Endothelial cell of umbilical vein (primary cell): Measurements from ENCODE around the gene RALBP1. TPM values are rescaled to one million over a fixed set of nuclear protein-coding genes. Genes with fewer than 3 reads are reported as not detected.

ENCODE experiments used
- BruUV-seq: library from RNA; stranded (reverse); fragments of 400-500 nt; replicated peaks from 2 replicates; lab custom pipeline; 2021; lab: Mats Ljungman, UMichigan
- CTCF ChIA-PET: fragments of 300-600, 350-600 bp; sonication (Branson Sonifier 250); formaldehyde crosslinking; loops from one replicate; lab custom pipeline; 2021; ENCODE audit warnings: antibody characterized with exemption, inconsistent platforms; lab: Charles Lee
- POLR2A ChIA-PET: fragments of 300-600, 350-600 bp; sonication (Branson Sonifier 250); formaldehyde crosslinking; loops from one replicate; lab custom pipeline; 2021; ENCODE audit warnings: antibody characterized with exemption, inconsistent platforms; lab: Charles Lee
- DNase-seq: peaks from one replicate; pipeline ENCODE4 v3.0.0-alpha.2; 2011; ENCODE audit warnings: low read depth, low spot score
- FAIRE-seq: peaks from 2 replicates; lab custom pipeline; 2011; peaks lifted over from hg19 to GRCh38; lab: Jason Lieb, UNC
- H2AFZ ChIP-seq: 2 replicates; pipeline ENCODE4 v1.6.0; 2012; ENCODE audit warnings: low read depth, low read length, control low read depth, inconsistent platforms
- H3K27ac ChIP-seq: 2 replicates; pipeline ENCODE4 v1.5.1; 2011; ENCODE audit warnings: low read depth, mild to moderate bottlenecking, control low read depth, low read length, moderate library complexity; ENCODE audit not compliant: insufficient read depth
- H3K27me3 ChIP-seq, 2 experiments: 2 replicates each; pipeline versions ENCODE4 v1.6.0 to v1.6.1; 2011; ENCODE audit warnings: low read length in 2 of 2, mixed read lengths in 1 of 2; ENCODE audit not compliant: control insufficient read depth in 2 of 2, insufficient read depth in 2 of 2
- H3K36me3 ChIP-seq, 2 experiments: 2 replicates in 1 of 2; 3 replicates in 1 of 2; pipeline ENCODE4 v1.5.1; 2011; ENCODE audit warnings: low read length in 2 of 2, mild to moderate bottlenecking in 1 of 2, moderate library complexity in 1 of 2; ENCODE audit not compliant: control insufficient read depth in 2 of 2, insufficient read depth in 2 of 2; ENCODE audit errors: extremely low read depth in 1 of 2
- H3K4me1 ChIP-seq: 3 replicates; pipeline ENCODE4 v1.5.1; 2011; ENCODE audit warnings: mild to moderate bottlenecking, low read length; ENCODE audit not compliant: control insufficient read depth, insufficient read depth; ENCODE audit errors: extremely low read depth
- H3K4me2 ChIP-seq: 2 replicates; pipeline ENCODE4 v1.6.1; 2011; ENCODE audit warnings: low read length, control low read depth, mixed read lengths; ENCODE audit not compliant: insufficient read depth
- H3K4me3 ChIP-seq, 3 experiments: fragments of 200-600 bp in 1 of 3; sonication (generic), shearing (Covaris generic) in 1 of 3; replicated peaks in 1 of 3; 2 replicates each; pipeline ENCODE4 v1.5.1; 2011 to 2016; ENCODE audit warnings: control low read depth in 3 of 3, low read length in 3 of 3, mild to moderate bottlenecking in 2 of 3, inconsistent platforms in 1 of 3, low read depth in 1 of 3, moderate library complexity in 1 of 3; ENCODE audit not compliant: insufficient read depth in 1 of 3
- H3K79me2 ChIP-seq: 2 replicates; pipeline ENCODE4 v1.6.0; 2012; ENCODE audit warnings: low read length, inconsistent platforms; ENCODE audit not compliant: control insufficient read depth, insufficient read depth
- H3K9ac ChIP-seq: replicated peaks from 2 replicates; pipeline ENCODE3; 2011; ENCODE audit warnings: low read length, control low read depth; ENCODE audit not compliant: insufficient read depth; ENCODE audit errors: extremely low read depth
- H3K9me1 ChIP-seq: replicated peaks from 3 replicates; pipeline ENCODE4 v1.6.0; 2011; ENCODE audit warnings: mild to moderate bottlenecking, low read length; ENCODE audit not compliant: control insufficient read depth, insufficient read depth; ENCODE audit errors: extremely low read depth
- H3K9me3 ChIP-seq: replicated peaks from 2 replicates; pipeline ENCODE4 v1.5.1; 2012; ENCODE audit warnings: low read length, inconsistent platforms; ENCODE audit not compliant: control insufficient read depth, insufficient read depth
- H4K20me1 ChIP-seq: replicated peaks from 2 replicates; pipeline ENCODE3; 2011; ENCODE audit warnings: mild to moderate bottlenecking, low read length; ENCODE audit not compliant: control insufficient read depth, insufficient read depth; ENCODE audit errors: extremely low read depth
- FOS ChIP-seq: IDR thresholded peaks from 2 replicates; pipeline ENCODE4 v1.6.1; 2011; ENCODE audit warnings: mild to moderate bottlenecking, low read length, moderate library complexity, borderline replicate concordance; ENCODE audit not compliant: insufficient read depth
- dilution Hi-C: fragments of 300-500 bp; cut with MboI; formaldehyde crosslinking; loops from one replicate; pipeline ENCODE4 v1.15.0; 2019; ENCODE audit warnings: low sequenced_read_pairs; ENCODE audit not compliant: extremely low pct_ligation_motif_present
- intact Hi-C: fragments of 100-400 bp; cut with micrococcal nuclease; formaldehyde crosslinking; loops from one replicate; pipeline ENCODE4 v1.10.0; 2022
- polyA plus RNA-seq, 4 experiments: library from polyadenylated mRNA; depleted of rRNA in 3 of 4; stranded (reverse) in 3 of 4; unstranded in 1 of 4; fragments of >200 nt; gene quantifications; 2 replicates each; pipeline versions ENCODE4 v1.2.1 to v1.2.3, GENCODE V29; 2011 to 2012; ENCODE audit warnings: missing spikeins in 1 of 4
- total RNA-seq: library from RNA; stranded (reverse); gene quantifications from 2 replicates; pipeline ENCODE4 v1.2.3, GENCODE V29; 2021
- TF ChIP-seq, protein P1 (sequence below): IDR thresholded peaks from 2 replicates; pipeline ENCODE4 v1.6.1; 2011; ENCODE audit not compliant: insufficient read depth, insufficient read length
- TF ChIP-seq, protein P2 (sequence below), 2 donors: IDR thresholded peaks; 1 replicate in 1 of 2; 2 replicates in 1 of 2; pipeline ENCODE4 v1.5.1; 2011; ENCODE audit warnings: low read length in 2 of 2, mild to moderate bottlenecking in 2 of 2, moderate library complexity in 2 of 2, control low read depth in 1 of 2, inconsistent platforms in 1 of 2, low read depth in 1 of 2; ENCODE audit not compliant: insufficient read depth in 1 of 2; ENCODE audit errors: extremely low read depth in 1 of 2

The RALBP1 gene
- total and polyA plus RNA-seq, 2 donors (not counting 3 experiments of a cell fraction or from before 2014, with no cell fraction given), result 55.8 to 68.4 TPM

DNA sequence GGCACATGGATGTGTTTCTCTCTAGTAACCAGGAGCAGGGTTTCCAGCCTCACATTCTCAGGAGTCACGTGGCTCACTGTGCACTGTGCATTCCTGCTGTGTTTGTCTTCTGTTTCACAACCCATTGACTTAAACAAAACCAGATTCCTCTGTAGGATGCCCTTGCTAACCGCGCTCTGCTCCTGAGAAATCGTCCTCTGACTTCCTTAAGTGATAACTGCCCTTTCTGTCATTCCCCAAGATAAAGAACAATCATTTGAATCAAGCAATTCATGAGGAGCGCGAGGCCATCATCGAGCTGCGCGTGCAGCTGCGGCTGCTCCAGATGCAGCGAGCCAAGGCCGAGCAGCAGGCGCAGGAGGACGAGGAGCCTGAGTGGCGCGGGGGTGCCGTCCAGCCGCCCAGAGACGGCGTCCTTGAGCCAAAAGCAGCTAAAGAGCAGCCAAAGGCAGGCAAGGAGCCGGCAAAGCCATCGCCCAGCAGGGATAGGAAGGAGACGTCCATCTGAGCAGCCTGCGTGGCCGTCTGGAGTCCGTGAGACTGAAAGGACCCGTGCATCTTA is 60.2 kb downstream of the RALBP1 start:
- no peak overlapping the region for H3K27ac ChIP-seq
- no peak overlapping the region for H2AFZ ChIP-seq
- H3K79me2 ChIP-seq, result no peaks in the 10 kb centered on the region
- H3K4me2 ChIP-seq, result no peak overlapping the region
- H4K20me1 ChIP-seq, result no peaks in the 10 kb centered on the region
- peaks cover 8% of the 10 kb centered on the region for H3K4me1 ChIP-seq
- H3K27me3 ChIP-seq, result no peaks in the 10 kb centered on the region
- ChIA-PET CTCF (no interaction called here), POLR2A (no interaction called here)
- TF ChIP-seq, protein P1, sequence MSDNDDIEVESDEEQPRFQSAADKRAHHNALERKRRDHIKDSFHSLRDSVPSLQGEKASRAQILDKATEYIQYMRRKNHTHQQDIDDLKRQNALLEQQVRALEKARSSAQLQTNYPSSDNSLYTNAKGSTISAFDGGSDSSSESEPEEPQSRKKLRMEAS, result no peak
- TF ChIP-seq, protein P2, sequence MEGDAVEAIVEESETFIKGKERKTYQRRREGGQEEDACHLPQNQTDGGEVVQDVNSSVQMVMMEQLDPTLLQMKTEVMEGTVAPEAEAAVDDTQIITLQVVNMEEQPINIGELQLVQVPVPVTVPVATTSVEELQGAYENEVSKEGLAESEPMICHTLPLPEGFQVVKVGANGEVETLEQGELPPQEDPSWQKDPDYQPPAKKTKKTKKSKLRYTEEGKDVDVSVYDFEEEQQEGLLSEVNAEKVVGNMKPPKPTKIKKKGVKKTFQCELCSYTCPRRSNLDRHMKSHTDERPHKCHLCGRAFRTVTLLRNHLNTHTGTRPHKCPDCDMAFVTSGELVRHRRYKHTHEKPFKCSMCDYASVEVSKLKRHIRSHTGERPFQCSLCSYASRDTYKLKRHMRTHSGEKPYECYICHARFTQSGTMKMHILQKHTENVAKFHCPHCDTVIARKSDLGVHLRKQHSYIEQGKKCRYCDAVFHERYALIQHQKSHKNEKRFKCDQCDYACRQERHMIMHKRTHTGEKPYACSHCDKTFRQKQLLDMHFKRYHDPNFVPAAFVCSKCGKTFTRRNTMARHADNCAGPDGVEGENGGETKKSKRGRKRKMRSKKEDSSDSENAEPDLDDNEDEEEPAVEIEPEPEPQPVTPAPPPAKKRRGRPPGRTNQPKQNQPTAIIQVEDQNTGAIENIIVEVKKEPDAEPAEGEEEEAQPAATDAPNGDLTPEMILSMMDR (IDR thresholded peaks at IDR 0.05; ENCODE audit: extremely low read depth in 1 of 2, insufficient read depth in 1 of 2, low read depth in 1 of 2, low read length in 2 of 2), result no peak
- no peak for TF ChIP-seq FOS
- H3K9me3 ChIP-seq, result no peaks in the 10 kb centered on the region
- dilution Hi-C loops (no loop called here), intact Hi-C loops (no loop called here)
- H3K9ac ChIP-seq, result no peak overlapping the region
- H3K9me1 ChIP-seq, result no peaks in the 10 kb centered on the region
- FAIRE-seq, result no peak
- H3K36me3 ChIP-seq, result peaks cover 3 to 21% of the 10 kb centered on the region in 2 experiments
- no TSS peak for BruUV-seq
- DNase-seq, result no peak
- no peak overlapping the region for H3K4me3 ChIP-seq
